CD1c-positive myeloid dendritic cell (primary cell): Measurements from ENCODE around the gene GBP7.
A peak's percentile ranks its signal among the peaks of the same experiment; 100 is the strongest.
"Not testable (repeated sequence)": the region's sequence is repeated elsewhere in the genome, so short reads cannot be mapped to it uniquely, and the experiment has no call there.

Experiments used
- DNase-seq: peaks from one replicate; pipeline ENCODE4 v3.0.0-alpha.2; 2016; ENCODE audit errors: extremely low spot score

Gene GBP7, protein sequence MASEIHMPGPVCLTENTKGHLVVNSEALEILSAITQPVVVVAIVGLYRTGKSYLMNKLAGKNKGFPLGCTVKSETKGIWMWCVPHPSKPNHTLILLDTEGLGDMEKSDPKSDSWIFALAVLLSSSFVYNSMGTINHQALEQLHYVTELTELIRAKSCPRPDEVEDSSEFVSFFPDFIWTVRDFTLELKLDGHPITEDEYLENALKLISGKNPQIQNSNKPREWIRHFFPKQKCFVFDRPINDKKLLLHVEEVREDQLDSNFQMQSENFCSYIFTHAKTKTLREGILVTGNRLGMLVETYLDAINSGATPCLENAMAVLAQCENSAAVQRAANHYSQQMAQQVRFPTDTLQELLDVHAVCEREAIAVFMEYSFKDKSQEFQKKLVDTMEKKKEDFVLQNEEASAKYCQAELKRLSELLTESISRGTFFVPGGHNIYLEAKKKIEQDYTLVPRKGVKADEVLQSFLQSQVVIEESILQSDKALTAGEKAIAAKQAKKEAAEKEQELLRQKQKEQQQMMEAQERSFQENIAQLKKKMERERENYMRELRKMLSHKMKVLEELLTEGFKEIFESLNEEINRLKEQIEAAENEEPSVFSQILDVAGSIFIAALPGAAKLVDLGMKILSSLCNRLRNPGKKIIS

DNA sequence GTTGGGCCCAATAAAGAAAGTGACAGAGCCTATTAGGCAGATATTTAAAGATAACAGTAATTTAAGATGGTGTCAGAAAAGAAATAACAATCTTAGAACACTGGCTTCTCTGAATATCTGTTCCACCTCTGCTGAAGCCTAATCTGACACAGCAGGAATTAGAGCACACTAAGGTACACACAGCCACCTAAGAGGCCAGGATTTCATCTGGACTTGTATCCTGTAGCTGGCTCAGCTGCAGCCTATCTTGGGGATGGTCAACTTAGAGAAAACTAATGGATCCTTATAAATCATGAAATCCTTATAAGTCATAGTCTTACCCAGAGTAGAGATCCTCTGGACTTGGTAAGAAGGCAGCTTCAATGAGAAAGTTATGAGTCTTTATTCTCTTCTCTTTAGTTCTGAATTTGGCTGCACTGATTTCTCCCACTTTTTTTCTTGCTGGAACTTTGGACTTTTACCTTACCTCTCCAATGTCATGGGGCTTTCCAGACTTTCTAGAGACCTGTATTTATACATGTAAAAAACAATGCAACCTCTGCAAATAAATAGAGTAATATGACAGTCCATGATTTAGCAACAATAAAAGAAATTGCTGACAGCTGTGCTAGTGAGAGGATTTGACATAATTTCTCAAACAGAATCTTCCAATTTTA, at the start of gene GBP7:
GBP7 (minus strand) TSS at position 403 of the 656 bp plus-strand sequence. CDS start 4,068 bp downstream, outside the sequence.
- DNase-seq: no peak

GRCh38 chr1:89221341-89221740, 45.5 kb upstream of the GBP7 start:
- no peak for DNase-seq

DNA sequence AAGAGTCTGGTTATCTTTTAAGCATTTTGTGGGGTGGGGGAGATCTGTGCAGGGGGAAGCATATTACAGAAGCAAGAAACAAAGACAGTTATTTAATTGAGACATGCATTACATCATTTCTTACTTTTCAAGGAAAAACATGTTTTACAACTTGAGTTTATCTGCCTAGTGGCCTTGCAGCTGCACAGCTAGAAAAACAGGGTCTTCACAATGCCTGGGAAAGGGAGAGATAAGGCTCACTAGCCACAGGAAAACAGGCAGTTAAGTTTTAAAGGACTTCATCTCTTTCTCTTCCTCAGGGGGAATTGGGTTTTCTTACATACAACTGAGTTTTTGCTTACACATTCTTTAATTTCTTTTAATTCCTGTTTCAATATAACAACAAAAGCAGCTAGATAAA, 44.0 kb upstream of the GBP7 start:
- DNase-seq: not testable (repeated sequence)

GRCh38 chr1:89218941-89219340, 43.1 kb upstream of the GBP7 start:
- DNase-seq: not testable (repeated sequence)

DNA sequence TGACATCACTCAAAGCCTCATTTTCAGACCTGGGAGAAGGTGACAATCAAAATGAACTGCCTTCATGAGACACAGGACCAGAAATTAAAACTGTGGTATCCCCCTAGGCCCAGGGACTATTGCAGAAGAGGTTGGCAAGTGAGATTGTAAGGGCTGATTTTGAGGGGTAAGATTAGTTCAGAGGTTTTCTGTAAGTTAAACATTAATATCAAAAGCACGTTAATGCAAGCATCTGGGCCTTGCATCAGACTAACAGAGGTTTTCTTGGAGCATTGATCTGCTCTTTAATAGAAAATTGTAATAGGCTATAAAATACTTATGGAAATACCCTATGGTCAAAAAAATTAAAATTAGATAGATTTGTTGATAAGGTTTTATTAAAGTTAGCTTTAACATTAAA, 37.5 kb upstream of the GBP7 start:
- DNase-seq: no peak

- DNase-seq: no peak
Measured at GRCh38 chr1:89211035-89211634, 35.3 kb upstream of the GBP7 start.

DNA sequence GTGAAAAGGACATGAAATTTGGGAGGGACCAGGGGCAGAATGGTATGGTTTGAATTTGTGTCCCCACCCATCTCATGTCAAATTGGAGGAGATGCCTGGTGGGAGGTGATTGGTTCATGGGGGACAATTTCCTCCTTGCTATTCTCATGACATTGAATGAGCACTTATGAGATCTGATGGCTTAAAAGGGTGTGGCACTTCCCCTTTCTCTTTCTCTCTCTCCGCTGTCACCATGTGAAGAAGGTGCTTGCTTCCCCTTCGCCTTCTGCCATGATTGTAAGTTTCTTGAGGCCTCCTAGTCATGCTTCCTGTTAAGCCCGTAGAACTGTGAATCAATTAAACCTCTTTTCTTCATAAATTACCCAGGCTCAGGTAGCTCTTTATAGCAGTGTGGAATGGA, 30.6 kb upstream of the GBP7 start:
- DNase-seq: no peak

GRCh38 chr1:89203166-89203565, 27.4 kb upstream of the GBP7 start:
- DNase-seq: no peak

GRCh38 chr1:89201106-89201794, 25.4 kb upstream of the GBP7 start:
- DNase-seq: no peak

- DNase-seq: no peak
Measured at GRCh38 chr1:89200663-89201062, 24.9 kb upstream of the GBP7 start.

DNA sequence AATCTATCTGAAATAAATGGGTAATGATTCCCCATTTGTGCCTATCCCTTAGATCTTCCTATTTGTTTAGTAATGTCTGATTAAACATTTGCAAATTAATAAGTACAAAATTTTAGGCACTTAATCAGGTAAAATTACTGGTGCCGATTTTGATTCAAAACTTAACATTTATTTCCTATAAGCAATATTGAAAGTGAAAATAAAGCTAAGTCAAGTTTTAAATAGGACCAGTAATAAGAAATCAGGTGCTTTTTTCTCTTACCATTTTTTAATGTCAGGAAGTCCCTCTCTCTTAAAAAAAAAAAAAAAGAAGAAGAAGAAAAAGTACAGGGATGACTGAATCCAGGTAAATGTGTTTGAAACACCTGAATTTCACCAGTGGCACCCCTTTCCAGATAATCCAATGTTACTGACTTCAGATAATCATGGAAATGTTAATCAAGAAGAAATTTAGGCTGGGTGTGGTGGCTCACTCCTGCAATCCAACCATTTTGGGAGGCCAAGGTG, 23.8 kb upstream of the GBP7 start:
- no peak for DNase-seq

- DNase-seq: peak; percentile 48
Measured at GRCh38 chr1:89198491-89199072, 22.8 kb upstream of the GBP7 start, which contains the start of gene GBP4. Gene GBP4, minus strand, starts transcription at chr1:89198942. Its CDS starts 108 bp downstream, at chr1:89198834.

DNA sequence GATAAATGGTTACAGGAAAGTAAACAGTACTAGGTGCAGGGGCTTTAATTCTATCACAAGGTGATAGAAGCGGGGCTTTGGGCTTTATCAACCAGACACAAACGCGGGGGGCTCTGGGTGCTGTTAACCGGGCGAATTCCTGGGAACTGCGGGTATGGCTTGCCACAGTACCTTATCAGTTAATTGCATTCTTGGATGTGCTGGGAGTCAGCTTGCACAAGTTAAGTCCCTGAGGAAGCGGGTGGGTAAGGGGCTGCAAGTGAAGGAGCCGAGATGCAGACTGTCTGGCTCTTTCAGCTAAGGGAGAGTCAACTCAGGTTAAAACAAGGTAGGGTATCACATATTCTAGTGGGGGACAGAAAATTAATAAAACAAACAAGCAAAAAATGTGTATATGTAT, 22.3 kb upstream of the GBP7 start:
- DNase-seq: peak; percentile 4

GRCh38 chr1:89195476-89195875, 19.7 kb upstream of the GBP7 start:
- peak; percentile 3 for DNase-seq

- DNase-seq: no peak
Measured at GRCh38 chr1:89191314-89191713, 15.5 kb upstream of the GBP7 start.

DNA sequence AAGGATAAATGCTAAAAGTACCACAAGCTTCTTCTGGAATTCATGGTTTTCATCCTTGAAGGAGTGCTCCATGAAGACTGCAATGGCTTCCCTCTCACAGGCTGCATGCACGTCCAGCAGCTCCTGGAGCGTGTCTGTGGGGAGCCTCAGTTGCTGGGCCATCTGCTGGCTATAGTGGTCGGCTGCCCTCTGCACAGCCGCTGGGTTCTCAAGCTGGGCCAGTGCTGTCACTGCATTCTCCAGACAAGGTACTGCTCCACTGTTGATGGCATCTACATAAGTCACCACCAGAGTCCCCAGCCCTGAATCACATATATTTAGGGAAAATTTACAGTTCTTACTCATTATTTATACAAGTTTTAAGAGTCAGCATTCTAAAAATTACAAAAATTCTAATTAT, 14.2 kb upstream of the GBP7 start:
- DNase-seq: no peak

GRCh38 chr1:89179343-89179742, 3.5 kb upstream of the GBP7 start:
- DNase-seq: no peak

DNA sequence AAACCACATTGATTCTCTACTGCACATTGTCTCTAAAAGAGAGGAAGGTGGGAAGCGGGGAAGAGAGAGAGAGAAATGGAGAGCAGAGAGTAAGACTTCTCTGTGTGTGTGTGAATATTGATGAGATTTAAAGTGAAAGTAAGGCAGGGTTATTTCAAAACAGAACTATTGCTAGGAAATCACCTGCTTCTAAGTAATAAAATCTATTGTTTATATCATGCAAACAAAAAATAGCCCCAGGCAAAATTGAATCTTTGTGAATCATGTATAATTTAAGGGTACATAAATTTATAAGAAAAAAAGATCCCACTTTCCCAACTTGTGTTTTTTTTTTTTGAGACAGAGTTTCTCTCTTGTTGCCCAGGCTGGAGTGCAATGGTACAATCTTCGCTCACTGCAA, 1.2 kb upstream of the GBP7 start:
- DNase-seq: no peak

DNA sequence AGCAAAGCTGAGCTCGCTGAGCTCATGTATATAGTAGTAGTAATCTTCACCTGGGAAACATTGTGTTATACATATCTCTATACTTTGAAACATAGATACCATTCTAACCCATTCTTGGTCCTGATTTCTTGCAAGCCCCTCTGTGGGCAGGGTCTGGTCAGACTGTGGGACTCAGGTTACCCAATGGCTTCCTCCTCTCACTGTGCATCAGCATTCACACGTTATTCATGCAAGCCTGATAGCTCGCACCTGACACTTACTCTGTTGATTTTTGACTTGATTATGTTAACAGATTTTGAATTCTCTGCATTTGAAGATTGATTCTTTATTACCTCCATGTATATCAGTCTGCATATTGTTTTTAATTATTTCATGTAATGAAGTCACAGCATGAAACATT, 1.3 kb downstream of the GBP7 start:
- DNase-seq: no peak

DNA sequence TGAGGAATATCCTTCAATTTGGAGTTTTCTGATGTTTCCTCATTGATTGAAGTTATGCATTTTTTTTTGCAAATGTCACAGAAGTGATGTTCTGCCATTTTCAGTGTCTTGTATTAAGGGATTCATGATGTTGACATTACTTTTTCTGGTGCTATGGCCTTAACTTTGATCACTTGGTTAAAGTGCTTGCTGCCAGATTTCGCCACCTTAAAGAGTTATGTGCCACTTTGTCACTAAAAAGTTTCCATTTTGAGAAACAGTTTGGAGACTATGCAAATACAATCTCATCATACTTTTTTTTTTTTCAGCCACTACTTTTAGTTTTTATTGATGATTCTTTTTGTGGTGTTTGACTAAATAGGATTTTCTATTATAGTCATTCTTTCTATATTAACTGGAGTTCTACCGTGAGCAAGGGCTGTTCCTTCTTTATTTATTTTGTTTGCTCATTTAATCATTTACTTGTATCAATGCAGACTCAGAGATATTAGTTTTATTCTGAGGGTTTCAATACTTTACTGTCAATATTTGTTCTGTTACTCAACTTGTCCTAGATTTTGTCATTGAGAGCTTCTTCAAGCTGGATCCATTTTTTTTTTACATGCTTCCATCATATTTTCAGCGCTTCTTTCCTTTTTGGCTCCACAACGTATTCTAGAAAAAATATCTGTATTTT, 3.2 kb downstream of the GBP7 start:
- no peak for DNase-seq

- DNase-seq: no peak
Measured at GRCh38 chr1:89171067-89171438, 4.8 kb downstream of the GBP7 start.
